Stimulated activated CD8-positive, alpha-beta memory T cell treated with anti-CD3 and anti-CD28 coated beads, Interleukin-4, amount 100 ng/mL, for 24 hours (primary cell): ENCODE results near the gene CBX6.

Source experiments
- DNase-seq: peaks from one replicate; pipeline ENCODE4 v3.0.0-alpha.2; 2020; ENCODE audit warnings: low read depth

The CBX6 gene

GRCh38 chr22:38819387-38819940 lies 52.6 kb downstream of the CBX6 start:
- no peak for DNase-seq

DNA sequence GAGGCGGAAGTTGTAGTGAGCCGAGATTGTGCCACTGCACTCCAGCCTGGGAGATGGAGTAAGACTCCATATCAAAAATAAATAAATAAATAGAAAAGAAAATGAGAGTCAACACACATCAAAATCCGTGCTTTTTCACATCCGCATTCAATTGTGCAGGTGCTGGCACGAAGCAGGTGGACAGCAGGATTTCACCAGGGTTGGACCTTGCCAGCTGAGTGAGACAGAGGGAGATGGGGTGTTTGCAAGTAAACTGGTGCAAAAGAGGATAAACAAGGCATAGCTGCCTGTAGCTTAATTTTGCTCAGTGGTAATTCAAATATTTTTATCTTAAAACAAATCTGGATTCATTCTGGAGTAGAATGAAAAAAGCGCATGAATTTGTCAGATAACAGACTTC lies 54.8 kb downstream of the CBX6 start:
- DNase-seq = no peak

GRCh38 chr22:38815842-38816241 lies 56.2 kb downstream of the CBX6 start:
- no peak for DNase-seq
